NCI-H2029 (cell line): ENCODE results near the gene LRRC51.

Experiments used
- DNase-seq: peaks from one replicate; lab custom pipeline; 2025; lab: John Stamatoyannopoulos, UW

LRRC51 gene

DNA sequence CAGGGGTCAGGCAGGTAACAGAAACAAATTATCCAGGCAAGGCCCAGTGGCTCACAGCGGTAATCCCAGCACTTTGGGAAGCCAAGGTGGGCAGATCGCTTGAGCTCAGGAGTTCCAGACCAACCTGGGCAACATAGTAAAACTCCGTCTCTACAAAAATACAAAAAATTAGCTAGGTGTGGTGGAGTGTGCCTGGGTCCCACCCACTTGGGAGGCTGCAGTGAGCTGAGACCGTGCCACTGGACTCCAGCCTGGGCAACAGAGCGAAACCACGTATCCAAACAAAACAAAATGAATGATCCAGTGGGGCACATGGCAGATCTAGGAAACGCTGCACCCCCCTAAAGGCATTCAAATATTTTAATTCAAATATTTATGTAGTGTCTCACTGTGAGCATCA, 10.2 kb upstream of the LRRC51 start:
- DNase-seq = no peak

DNA sequence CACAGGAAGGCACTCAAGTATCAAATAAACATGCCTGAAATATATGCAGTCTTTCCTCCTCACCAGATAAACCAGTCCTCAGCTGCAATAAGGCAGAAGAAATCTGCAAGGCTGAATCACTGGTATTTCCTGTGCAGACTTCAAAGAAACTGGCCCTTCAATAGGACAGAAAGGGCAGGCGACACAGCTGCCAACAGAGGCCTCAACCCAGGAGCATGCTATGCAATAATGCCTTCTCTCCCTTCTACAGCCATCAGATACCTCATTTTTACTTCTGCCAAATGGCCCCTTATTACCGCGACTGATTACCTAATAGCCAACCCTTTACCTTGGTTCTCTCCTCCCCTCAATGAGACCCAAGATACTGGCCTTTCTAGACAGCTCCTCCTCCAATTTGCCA, 8.3 kb upstream of the LRRC51 start:
- DNase-seq = no peak

DNA sequence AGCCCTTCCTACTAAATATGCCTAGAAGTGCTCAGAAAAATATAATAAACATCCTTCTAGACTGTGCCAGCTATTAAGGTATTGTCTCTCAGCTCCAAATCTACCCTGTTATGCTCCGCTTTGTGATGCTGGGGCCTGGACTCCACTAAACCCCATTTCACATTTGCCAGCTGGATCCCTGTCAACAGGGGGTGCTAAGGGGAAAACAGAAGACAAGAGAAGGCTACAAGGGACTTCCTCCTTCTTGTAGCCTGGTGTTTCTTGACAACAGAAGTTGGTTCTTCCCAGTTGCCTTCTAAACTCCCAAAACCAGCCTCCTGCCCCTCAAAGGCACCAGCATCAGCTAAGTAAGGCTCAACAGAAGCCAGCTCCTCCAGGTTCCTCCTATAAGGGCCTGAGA, 5.5 kb upstream of the LRRC51 start:
- no peak for DNase-seq

DNA sequence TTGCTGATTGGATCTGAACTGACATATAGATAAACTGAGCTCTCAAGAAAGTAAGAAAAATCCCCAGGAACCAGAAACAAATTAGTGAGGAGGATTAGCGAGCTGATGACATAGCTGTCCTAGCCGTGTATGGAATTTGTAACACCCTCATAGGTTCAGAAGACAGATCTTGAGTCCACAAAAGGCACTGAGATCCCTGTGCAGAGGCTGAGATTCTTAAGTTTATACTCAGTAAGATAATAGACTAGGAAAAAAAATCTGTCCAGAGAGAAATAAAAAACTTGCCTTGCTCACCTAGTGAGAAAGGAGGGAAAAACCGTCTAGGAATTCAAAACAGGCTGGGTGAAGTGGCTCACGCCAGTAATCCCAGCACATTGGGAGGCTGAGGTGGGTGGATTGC, 4.9 kb upstream of the LRRC51 start:
- no peak for DNase-seq

DNA sequence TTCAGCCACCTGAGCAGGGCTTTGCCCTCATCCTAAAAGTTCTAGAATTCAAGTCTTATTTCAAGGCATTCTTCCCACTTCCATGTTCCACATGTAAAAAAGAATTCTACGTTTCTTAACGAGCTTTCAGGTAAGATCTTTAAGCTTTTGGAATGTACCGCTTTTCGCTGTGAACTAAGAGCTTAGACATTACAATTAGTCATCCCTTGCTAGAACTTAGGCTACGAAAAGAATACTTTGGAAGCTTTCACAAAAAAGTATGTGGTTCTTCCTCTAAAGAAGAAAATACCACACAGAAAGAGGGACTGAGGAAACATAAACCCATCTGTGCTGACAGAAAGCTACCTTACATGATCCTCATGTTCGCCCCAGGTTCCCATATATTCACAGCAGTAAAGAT, 2.2 kb upstream of the LRRC51 start:
- no peak for DNase-seq

DNA sequence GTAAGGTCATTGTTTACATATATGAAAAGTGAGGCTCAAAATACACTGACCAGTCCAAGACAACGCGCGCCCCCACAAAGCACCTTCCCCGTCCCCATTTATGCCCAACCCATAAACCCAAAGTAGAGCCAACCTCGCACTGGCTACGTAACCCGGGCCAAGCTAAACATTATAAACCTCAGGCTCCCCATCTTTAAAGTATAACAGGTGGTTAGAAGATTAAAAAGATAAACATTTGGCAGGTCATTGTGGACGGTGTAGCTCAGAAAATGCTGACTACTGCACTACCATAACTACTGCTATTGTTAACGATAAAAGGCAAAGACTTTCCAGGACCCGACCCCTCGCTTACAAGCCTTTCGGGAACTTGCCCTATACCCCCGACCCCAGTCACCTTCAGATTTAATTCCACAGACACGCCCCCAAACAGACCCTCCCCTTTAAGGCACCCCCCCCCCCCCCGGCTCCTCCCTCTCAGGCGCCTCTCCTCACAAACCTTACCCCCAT, 778 bp upstream of the LRRC51 start:
- no peak for DNase-seq

DNA sequence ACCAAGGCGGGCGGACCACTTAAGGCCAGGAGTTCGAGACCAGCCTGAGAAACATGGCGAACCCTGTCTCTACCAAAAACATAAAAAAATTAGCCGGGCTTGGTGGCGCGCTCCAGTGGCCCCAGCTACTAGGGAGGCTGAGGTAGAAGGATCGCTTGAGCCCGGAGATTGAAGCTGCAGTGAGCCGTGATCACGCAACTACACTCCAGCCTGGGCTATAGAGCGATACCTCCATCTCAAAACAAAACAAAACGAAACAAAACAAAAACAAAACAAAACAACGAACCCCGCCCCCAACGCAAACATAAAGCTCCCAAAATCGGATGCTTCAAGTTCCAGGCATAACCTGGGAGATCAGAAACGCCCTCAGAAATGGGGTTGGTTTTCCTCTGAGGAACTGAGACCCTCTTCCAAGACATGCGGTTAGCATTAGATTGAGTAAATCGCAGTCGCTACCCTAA, 564 bp downstream of the LRRC51 start:
- no peak for DNase-seq

DNA sequence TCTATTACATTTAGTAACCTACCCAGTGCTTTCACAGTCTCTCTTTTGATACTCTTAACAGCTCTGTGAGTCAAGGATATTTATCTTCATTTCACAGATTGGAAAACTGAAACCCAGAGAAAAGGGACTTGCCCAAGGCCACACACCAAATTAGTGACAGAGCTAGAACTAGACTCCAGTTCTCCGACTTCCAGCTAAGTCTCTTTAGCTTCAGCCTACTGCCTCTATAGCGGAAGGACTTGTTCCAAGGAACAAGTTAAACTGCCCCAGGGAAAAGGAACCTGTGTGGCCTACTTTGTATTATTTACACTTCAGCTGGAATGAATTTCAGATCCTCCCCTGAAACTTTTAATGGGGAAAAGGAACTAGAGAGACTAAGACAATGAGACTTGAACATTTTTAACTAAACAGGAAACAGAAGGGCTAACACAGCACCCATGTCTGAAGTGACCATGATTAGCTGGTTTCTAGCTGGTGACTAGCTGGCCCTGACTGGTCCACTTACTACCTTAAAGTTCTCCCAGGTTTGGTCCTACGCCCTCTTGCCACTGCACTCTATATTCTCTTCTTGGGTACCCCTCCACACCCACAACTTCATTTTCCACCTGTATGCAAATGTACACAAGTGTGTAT, 1.3 kb downstream of the LRRC51 start:
- DNase-seq = no peak

DNA sequence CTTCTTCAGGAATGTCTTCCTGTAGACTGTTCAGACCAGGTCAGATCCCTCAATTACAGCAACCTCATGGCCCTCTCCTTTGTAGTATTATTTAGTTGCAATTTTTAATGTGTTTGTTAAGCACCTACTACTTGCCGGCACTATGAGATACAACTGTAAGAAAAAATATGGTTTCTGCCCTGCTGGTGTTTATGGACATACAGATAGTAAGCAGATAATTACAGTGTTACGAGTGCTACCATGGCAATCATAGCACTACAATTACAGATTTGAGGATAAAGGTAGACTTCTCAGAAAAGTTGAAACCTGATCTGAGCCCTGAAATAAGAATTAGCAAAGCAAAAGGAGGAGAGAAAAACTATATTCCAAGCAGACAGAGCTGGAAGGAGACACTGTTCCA, 2.8 kb downstream of the LRRC51 start:
- DNase-seq = no peak

DNA sequence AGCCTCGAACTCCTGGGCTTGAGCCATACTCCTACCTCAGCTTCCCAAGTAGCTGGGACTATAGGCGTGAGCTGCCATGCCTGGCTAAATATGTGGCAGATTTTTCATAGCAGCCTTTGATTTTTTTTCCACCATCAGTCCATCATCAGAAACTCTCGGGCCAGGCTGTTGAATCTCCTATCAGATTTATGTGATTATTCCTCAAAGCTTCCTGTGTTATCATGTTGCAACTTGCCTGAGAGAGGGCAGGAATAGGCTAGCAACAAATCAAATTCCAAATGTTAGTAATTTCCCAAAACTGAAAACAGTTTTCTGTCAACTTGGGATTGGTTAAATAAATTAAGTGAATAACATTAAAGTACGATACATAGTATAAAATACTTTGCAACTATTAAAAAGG, 3.4 kb downstream of the LRRC51 start:
- no peak for DNase-seq

DNA sequence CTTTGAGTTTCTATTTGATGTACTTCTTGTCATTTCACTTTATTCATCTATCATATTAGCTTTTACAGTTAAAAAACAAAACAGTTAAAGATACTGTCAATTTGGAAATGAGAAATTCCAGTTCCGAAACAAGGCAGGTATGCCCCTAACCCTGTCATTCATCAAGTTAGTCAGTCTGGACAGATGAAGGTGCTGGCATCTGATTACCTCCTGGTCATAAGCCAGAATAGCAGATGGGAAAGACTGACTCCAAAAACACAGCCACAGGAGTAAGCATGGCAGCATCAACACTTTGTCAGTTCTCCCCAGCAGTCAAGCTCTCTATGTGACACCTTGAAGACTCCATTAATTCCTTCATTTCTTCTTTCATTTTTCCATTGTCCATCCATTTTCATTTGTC, 4.3 kb downstream of the LRRC51 start:
- no peak for DNase-seq

DNA sequence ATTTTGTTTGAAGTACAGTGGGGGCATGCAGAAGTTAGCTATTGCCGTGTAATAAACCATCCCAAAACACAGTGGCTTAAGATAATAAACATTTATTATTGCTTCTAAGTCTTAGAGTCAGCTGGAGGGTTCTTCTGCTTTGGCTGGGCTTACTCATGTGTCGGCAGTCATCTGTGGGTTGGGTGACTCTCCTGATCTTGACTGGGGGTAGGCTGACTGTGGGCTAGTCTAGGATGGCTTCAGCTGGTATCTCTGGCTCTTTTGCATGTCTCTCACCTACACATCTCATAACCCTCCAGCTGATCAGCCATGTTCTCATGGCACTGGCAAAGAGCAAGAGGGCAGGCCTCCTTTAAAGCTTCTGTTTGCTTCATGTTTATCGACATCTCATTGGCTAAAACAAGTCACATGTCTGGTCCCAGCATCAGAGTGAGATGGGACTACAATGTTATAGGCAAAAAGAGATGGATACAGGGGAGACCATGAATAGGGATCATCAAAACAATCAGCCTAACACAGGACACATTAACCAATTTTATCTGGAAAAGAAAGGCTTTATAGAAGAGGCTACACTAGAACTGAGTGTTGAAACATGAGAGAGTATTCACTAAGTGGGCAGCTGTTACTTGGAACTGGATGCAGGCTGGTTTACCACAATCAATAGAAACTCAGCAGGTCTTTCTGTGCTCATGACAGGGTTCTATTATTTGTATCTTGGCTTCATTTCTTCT, 5.1 kb downstream of the LRRC51 start:
- peak; percentile 23 for DNase-seq

DNA sequence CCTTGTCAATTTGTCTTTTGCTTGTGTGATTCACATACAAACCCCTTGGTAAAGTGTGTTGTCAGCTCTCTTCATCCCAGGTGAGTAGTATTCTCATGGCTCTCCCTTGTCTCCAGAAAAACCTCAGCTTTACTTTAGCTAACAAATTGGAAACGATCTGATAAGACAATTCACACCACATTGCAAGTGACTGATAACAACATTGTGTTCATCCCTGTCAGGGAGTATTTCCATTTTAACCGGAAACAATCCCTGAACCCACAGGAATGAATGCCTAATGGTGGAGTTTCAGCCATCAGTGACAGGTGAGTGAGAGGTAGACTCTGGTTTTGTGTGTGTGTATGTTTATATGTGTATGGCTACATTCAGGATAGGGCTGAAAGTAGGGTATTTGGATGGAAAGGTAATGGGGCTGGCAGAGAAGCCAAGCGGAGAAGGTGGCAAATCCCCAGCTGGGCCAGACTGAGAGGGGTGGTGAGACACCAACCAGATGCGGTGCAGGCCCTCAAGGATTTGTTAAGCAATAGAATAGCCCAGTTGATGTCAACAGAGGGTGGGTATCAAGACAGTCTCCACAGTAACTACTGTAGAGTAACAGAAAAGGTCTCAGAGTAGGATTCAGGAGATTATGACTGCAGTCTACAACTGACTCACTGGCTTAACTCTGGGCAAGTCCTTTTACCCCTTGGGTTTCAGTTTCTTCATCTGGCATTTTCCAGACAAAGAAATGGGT, 7.6 kb downstream of the LRRC51 start:
- DNase-seq = no peak

DNA sequence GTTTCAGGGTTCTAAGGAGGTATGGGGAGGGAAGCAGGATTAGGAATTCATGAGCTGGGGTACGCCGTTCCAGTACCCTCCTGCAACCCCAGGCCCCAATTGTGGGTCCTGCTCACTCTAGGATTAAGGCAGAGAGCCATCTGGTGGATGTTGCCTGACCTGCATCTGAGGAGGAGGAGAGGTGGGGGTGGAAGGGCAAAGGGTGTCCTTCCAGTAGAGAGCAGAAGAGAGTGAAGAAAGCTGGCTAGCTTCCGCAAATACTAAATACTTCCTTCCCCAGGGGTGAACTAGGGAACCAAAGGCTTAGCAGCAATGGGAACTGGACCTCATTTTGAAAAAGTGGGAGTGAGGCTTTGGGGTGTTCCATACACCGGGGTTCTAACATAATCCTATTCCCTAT, 10.6 kb downstream of the LRRC51 start:
- DNase-seq = peak; percentile 42

DNA sequence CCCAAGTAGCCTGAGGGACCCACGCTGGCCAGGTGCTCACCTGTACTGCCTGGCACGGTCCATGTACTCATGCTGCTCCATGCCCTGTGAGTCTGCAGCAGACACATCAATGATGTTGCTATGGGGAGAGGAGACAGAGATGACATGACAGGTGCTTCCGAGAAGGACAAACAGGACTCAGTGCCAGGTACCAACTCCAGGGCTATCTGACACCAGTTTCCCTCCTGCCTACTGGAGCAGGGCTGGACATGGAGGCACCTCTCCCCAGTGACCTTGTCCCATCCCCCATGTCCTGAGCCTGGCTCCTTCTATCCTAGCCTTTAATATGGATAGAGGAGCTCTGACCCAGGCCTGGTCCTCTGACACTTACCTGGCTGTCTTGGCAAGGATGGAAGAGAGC, 18.1 kb downstream of the LRRC51 start:
- no peak for DNase-seq

DNA sequence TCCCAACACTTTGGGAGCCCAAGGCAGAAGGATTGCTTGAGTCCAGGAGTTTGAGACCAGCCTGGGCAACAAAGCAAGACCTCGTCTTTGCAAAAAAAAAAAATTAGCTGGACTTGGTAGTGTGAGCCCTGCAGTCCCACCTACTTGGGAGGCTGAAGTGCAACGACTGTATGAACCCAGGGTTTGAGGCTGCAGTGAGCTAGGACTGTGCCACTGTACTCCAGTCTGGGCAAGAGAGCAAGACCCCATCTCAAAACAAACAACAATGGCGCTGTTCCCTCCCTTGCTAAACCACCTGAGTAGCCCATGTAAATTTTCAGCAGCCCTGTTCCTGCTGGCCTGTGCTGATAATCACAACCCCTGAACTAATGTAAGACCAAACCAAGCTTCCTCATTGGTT, 19.4 kb downstream of the LRRC51 start:
- no peak for DNase-seq

DNA sequence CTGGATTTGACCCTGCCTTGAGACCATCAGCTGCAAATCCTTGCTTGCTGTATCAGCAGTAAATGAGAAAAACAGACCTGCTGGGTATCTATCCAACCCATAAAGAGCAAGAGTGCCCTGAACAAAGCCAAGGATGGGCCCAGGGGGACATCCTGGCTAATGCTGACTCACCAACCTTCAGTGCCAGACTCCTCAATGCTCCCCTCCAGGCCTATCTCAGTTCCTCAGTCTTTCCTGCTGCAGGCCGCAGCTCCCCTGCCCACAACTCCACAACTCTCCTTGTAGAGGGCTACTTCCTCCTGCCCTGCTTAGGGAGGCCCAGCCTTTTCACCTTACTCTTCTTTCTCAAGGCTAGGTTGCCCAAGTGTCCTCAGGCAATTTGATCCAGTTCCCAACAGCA, 19.8 kb downstream of the LRRC51 start:
- no peak for DNase-seq

DNA sequence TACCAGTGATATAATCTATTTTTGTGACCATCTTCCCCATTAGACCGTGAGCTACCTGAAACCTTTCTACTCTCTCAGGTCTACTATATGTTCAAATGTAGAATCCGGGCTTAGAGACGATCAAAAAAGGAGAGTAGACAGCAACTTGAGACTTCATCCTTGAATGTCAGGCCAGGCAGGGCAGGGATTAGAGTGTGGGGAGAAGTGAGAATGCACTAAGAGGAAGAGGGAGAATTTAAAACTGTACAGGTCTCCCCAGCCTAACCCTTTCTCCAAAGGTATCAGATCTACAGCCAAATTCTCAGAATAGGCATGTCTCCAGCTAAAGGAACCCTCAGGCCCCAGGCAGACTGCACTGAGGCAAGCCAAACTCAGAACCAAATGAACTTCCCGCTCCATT, 21.5 kb downstream of the LRRC51 start:
- DNase-seq = no peak

DNA sequence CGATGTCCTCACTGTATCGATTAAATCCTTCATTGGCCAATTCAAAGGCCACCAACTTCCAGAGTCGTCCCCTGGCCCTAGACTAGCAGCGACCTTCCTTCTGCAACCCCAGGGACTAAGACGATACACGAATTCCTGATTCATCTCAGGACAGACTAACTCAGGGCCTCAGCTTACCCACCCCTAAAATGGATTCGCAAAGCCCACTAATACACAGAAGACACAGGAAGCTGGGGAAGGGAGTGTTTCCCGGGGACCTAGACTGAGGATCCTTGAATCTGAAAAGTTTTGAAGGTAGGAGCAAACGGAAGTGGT, 21.9 kb downstream of the LRRC51 start:
- DNase-seq = no peak

DNA sequence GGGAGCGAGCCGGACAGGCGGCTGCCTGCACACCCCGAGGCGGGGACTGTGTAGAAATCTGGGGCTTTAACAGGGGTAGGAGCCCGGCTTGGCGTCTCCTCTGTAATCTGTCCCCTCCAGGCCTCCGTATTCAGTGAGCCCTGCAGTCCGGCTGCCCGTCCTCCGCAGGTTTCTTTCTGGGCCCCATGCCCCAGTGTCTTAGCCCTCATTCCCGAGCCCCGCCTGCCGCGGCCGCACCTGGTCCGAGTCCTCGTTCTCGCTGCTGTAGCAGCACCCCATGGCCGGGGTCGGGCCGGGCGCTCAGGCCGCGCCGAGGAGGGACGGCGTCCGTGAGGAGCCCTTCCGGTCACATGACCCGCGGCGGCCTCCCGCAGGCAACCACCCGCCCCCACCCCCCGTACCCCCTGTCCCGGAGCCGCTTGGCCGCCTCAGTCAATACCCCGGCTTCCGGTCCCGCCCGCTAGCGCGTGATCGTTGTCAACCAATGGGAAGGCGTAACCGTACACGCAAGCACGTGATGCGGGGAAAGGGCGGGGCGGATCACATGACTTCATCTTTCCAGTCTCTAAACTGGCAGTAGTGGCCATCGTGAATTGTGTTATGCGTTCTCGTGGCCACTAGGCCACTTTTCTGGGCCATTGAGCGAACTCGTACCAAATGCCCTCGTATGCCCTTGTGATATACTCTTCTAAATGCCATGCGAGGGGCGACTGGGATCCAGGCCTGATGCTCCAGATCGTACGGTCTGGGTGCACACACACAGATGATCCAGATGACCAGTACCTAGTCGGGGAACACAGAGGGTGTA, 22.5 kb downstream of the LRRC51 start, which contains the start of gene LAMTOR1:
Gene LAMTOR1 (minus strand): TSS at position 352 of the 808 bp plus-strand sequence. CDS start 73 bp downstream, at position 279.
- DNase-seq = peak; percentile 98

DNA sequence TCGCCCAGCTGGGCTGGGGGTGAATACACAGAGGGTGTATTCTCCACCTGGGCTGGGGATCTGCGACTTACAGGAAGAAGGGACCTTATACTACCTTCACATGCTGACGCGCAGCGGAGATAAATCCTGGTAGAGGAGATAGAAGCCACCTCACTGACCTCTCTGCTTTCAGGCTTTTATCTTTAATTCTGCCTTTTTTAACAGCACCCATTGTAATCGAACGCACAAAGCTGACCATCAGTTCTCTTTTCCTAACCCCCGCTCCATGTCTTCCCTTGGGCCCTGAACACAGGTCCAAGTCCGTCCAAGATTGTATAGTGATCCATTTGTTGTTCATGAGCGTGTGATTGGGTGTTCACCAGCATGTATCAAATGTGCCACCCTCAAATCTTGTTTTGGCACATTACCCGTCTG, 23.1 kb downstream of the LRRC51 start:
- no peak for DNase-seq

DNA sequence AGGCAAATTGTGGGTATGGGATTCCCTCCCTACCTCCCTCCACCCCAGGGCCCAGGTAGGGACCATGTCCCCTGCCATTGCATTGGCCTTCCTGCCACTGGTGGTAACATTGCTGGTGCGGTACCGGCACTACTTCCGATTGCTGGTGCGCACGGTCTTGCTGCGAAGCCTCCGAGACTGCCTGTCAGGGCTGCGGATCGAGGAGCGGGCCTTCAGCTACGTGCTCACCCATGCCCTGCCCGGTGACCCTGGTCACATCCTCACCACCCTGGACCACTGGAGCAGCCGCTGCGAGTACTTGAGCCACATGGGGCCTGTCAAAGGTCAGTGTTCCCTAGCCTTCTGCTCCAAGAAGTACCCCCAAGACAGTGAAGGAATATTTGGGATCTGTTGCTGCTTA, 25.2 kb downstream of the LRRC51 start, which contains the start of gene TOMT:
Gene TOMT (plus strand): TSS at position 37 of the 400 bp plus-strand sequence. CDS start 28 bp downstream, at position 65.
- no peak for DNase-seq
